ENCODE results near the gene DLG2. TPM values are rescaled to one million over a fixed set of nuclear protein-coding genes. Genes with fewer than 3 reads are reported as not detected.

DLG2 gene
- total RNA-seq, 2 experiments from 2014 or later: 1.7 to 2.1 TPM

GRCh38 chr11:84958295-84958694, 668.8 kb downstream of the DLG2 start:
- no peaks in the 10 kb centered on the region for H3K27me3 Mint-ChIP-seq
- H3K27ac Mint-ChIP-seq: no peak overlapping the region
- no peak for DNase-seq
- H3K9me3 Mint-ChIP-seq (ENCODE audit: low read depth): peaks cover 13% of the 10 kb centered on the region
- no peak for ATAC-seq
- POLR2A ChIA-PET: no interaction called here
- CTCF ChIA-PET: no interaction called here
- no peaks in the 10 kb centered on the region for H3K4me1 Mint-ChIP-seq
- intact Hi-C loops (cut with DNase I, micrococcal nuclease): no loop called here
- H3K4me3 Mint-ChIP-seq: no peak overlapping the region
- no peaks in the 10 kb centered on the region for H3K36me3 Mint-ChIP-seq (ENCODE audit: low read depth)

GRCh38 chr11:84950569-84951270, 676.4 kb downstream of the DLG2 start:
- ChIA-PET CTCF (no interaction called here), POLR2A (no interaction called here)
- Mint-ChIP-seq H3K27me3 (no peaks in the 10 kb centered on the region), H3K4me1 (no peaks in the 10 kb centered on the region), H3K27ac (no peak overlapping the region), H3K4me3 (no peak overlapping the region), H3K36me3 (ENCODE audit: low read depth) (no peaks in the 10 kb centered on the region), H3K9me3 (ENCODE audit: low read depth) (peaks cover 20% of the 10 kb centered on the region)
- ATAC-seq: no peak
- intact Hi-C loops (cut with DNase I, micrococcal nuclease): no loop called here
- no peak for DNase-seq

GRCh38 chr11:84947970-84948580, 679.1 kb downstream of the DLG2 start:
- POLR2A ChIA-PET: no interaction called here
- CTCF ChIA-PET: no interaction called here
- Mint-ChIP-seq H3K36me3 (ENCODE audit: low read depth) (no peaks in the 10 kb centered on the region), H3K9me3 (ENCODE audit: low read depth) (peaks cover 24% of the 10 kb centered on the region), H3K4me3 (no peak overlapping the region), H3K4me1 (no peaks in the 10 kb centered on the region), H3K27ac (no peak overlapping the region), H3K27me3 (no peaks in the 10 kb centered on the region)
- ATAC-seq (no peak), DNase-seq (no peak)
- intact Hi-C loops (cut with DNase I, micrococcal nuclease): no loop called here

GRCh38 chr11:84947070-84947469, 680.1 kb downstream of the DLG2 start:
- Mint-ChIP-seq H3K4me3 (no peak overlapping the region), H3K9me3 (ENCODE audit: low read depth) (peaks cover 22% of the 10 kb centered on the region), H3K4me1 (no peaks in the 10 kb centered on the region), H3K36me3 (ENCODE audit: low read depth) (no peaks in the 10 kb centered on the region), H3K27me3 (no peaks in the 10 kb centered on the region), H3K27ac (no peak overlapping the region)
- ATAC-seq (no peak), DNase-seq (no peak)
- POLR2A ChIA-PET: no interaction called here
- CTCF ChIA-PET: no interaction called here
- intact Hi-C loops (cut with DNase I, micrococcal nuclease): no loop called here

- CTCF ChIA-PET: interaction anchor here (0.7 kb wide), 1 partner anchor 249 kb away, joined by 3 read pairs; no protein-coding TSS in a partner anchor
- POLR2A ChIA-PET: no interaction called here
- Mint-ChIP-seq H3K27me3 (no peaks in the 10 kb centered on the region), H3K4me1 (no peaks in the 10 kb centered on the region), H3K27ac (no peak overlapping the region), H3K9me3 (ENCODE audit: low read depth) (peaks cover 11% of the 10 kb centered on the region), H3K36me3 (ENCODE audit: low read depth) (no peaks in the 10 kb centered on the region), H3K4me3 (no peak overlapping the region)
- ATAC-seq: no peak
- no peak for DNase-seq
- intact Hi-C loops (cut with DNase I, micrococcal nuclease): no loop called here
Observed at GRCh38 chr11:84930863-84931262, 696.3 kb downstream of the DLG2 start.

GRCh38 chr11:84929738-84930137, 697.4 kb downstream of the DLG2 start:
- intact Hi-C loops (cut with DNase I, micrococcal nuclease): no loop called here
- H3K36me3 Mint-ChIP-seq (ENCODE audit: low read depth): no peaks in the 10 kb centered on the region
- peaks cover 11% of the 10 kb centered on the region for H3K9me3 Mint-ChIP-seq (ENCODE audit: low read depth)
- H3K4me1 Mint-ChIP-seq: no peaks in the 10 kb centered on the region
- H3K27ac Mint-ChIP-seq: no peak overlapping the region
- H3K27me3 Mint-ChIP-seq: no peaks in the 10 kb centered on the region
- ChIA-PET CTCF (no interaction called here), POLR2A (no interaction called here)
- no peak overlapping the region for H3K4me3 Mint-ChIP-seq
- ATAC-seq (no peak), DNase-seq (no peak)

- no peaks in the 10 kb centered on the region for H3K4me1 Mint-ChIP-seq
- no peak for ATAC-seq
- ChIA-PET POLR2A (no interaction called here), CTCF (no interaction called here)
- no peaks in the 10 kb centered on the region for H3K9me3 Mint-ChIP-seq (ENCODE audit: low read depth)
- H3K27me3 Mint-ChIP-seq: no peaks in the 10 kb centered on the region
- H3K4me3 Mint-ChIP-seq: no peak overlapping the region
- intact Hi-C loops (cut with DNase I, micrococcal nuclease): no loop called here
- DNase-seq: no peak
- H3K27ac Mint-ChIP-seq: no peak overlapping the region
- no peaks in the 10 kb centered on the region for H3K36me3 Mint-ChIP-seq (ENCODE audit: low read depth)
Observed at GRCh38 chr11:84924154-84924692, 702.9 kb downstream of the DLG2 start.

- ChIA-PET POLR2A (no interaction called here), CTCF (interaction anchor here (0.8 kb wide), 1 partner anchor 9 kb away, joined by 3 read pairs; no protein-coding TSS in a partner anchor)
- ATAC-seq (no peak), DNase-seq (no peak)
- no peaks in the 10 kb centered on the region for H3K27me3 Mint-ChIP-seq
- no peaks in the 10 kb centered on the region for H3K4me1 Mint-ChIP-seq
- no peaks in the 10 kb centered on the region for H3K36me3 Mint-ChIP-seq (ENCODE audit: low read depth)
- no peaks in the 10 kb centered on the region for H3K9me3 Mint-ChIP-seq (ENCODE audit: low read depth)
- H3K27ac Mint-ChIP-seq: no peak overlapping the region
- intact Hi-C loops (cut with DNase I, micrococcal nuclease): no loop called here
- H3K4me3 Mint-ChIP-seq: no peak overlapping the region
Observed at GRCh38 chr11:84923489-84923888, 703.7 kb downstream of the DLG2 start.

GRCh38 chr11:84922836-84923235, 704.3 kb downstream of the DLG2 start:
- Mint-ChIP-seq H3K36me3 (ENCODE audit: low read depth) (no peaks in the 10 kb centered on the region), H3K4me1 (no peaks in the 10 kb centered on the region), H3K9me3 (ENCODE audit: low read depth) (peaks cover 4% of the 10 kb centered on the region), H3K27me3 (no peaks in the 10 kb centered on the region), H3K27ac (no peak overlapping the region), H3K4me3 (no peak overlapping the region)
- ATAC-seq (no peak), DNase-seq (no peak)
- ChIA-PET CTCF (interaction anchor here (0.5 to 0.8 kb wide), 2 partner anchors 9 to 69 kb away, joined by 3 read pairs; no protein-coding TSS in a partner anchor), POLR2A (no interaction called here)
- intact Hi-C loops (cut with DNase I, micrococcal nuclease): no loop called here

- DNase-seq: no peak
- Mint-ChIP-seq H3K4me3 (no peak overlapping the region), H3K4me1 (no peaks in the 10 kb centered on the region), H3K9me3 (ENCODE audit: low read depth) (peaks cover 4% of the 10 kb centered on the region), H3K27me3 (no peaks in the 10 kb centered on the region), H3K36me3 (ENCODE audit: low read depth) (no peaks in the 10 kb centered on the region), H3K27ac (no peak overlapping the region)
- POLR2A ChIA-PET: interaction anchor here (0.6 kb wide), 1 partner anchor 19 kb away, joined by 3 read pairs; no protein-coding TSS in a partner anchor
- CTCF ChIA-PET: interaction anchor here (0.5 kb wide), 1 partner anchor 68 kb away, joined by 3 read pairs; no protein-coding TSS in a partner anchor
- ATAC-seq: no peak
- intact Hi-C loops (cut with DNase I, micrococcal nuclease): no loop called here
Observed at GRCh38 chr11:84922212-84922805, 704.8 kb downstream of the DLG2 start.

GRCh38 chr11:84914511-84914910, 712.6 kb downstream of the DLG2 start:
- ChIA-PET CTCF (interaction anchor here (1.0 kb wide), 1 partner anchor 9 kb away, joined by 3 read pairs; no protein-coding TSS in a partner anchor), POLR2A (no interaction called here)
- Mint-ChIP-seq H3K36me3 (ENCODE audit: low read depth) (no peaks in the 10 kb centered on the region), H3K9me3 (ENCODE audit: low read depth) (peaks cover 28% of the 10 kb centered on the region), H3K27ac (no peak overlapping the region), H3K27me3 (no peaks in the 10 kb centered on the region), H3K4me1 (no peaks in the 10 kb centered on the region), H3K4me3 (no peak overlapping the region)
- no peak for ATAC-seq
- no peak for DNase-seq
- intact Hi-C loops (cut with DNase I, micrococcal nuclease): no loop called here

GRCh38 chr11:84909740-84910139, 717.4 kb downstream of the DLG2 start:
- no peaks in the 10 kb centered on the region for H3K27me3 Mint-ChIP-seq
- POLR2A ChIA-PET: no interaction called here
- CTCF ChIA-PET: no interaction called here
- H3K4me1 Mint-ChIP-seq: no peaks in the 10 kb centered on the region
- ATAC-seq: no peak
- no peak for DNase-seq
- no peak overlapping the region for H3K4me3 Mint-ChIP-seq
- H3K36me3 Mint-ChIP-seq (ENCODE audit: low read depth): no peaks in the 10 kb centered on the region
- H3K9me3 Mint-ChIP-seq (ENCODE audit: low read depth): peaks cover 19% of the 10 kb centered on the region
- intact Hi-C loops (cut with DNase I, micrococcal nuclease): no loop called here
- no peak overlapping the region for H3K27ac Mint-ChIP-seq
